GM10266 (cell line): Measurements from ENCODE around the gene SRF.

ENCODE experiments used
- DNase-seq: peaks from one replicate; pipeline ENCODE4 v3.0.0; 2012; ENCODE audit errors: extremely low spot score
- TF ChIP-seq, protein P1 (sequence below): IDR thresholded peaks from 2 replicates; pipeline ENCODE4 v1.5.1; 2012; ENCODE audit warnings: mild to moderate bottlenecking, low read depth; ENCODE audit not compliant: control insufficient read depth, insufficient read depth; ENCODE audit errors: missing control alignments

The SRF gene

DNA sequence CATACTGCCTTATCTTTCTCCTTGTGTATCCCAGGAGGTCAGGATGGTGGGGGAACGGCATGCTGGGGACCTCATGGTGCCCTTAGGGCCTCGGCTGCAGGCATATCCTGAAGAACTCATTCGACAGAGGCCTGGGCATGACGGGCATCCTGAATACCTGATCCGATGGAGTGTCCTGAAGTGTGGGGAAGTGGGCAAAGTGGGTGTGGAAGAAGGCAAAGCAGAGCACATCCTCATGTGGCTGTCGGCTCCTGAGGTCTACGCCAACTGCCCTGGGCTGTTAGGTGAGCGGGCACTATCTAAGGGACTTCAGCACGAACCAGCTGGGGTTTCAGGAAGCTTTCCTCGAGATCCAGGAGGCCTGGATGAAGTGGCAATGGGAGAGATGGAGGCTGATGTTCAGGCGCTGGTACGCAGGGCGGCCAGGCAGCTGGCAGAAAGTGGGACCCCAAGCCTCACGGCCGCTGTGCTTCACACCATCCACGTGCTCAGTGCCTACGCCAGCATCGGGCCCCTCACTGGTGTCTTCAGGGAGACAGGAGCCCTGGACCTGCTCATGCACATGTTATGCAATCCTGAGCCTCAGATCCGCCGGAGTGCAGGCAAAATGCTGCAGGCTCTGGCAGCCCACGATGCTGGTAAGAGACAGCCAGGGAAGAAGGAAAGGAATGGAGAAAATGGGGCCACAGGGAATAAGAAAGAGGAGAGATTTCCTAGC, 13.4 kb downstream of the SRF start:
- TF ChIP-seq, protein P1, sequence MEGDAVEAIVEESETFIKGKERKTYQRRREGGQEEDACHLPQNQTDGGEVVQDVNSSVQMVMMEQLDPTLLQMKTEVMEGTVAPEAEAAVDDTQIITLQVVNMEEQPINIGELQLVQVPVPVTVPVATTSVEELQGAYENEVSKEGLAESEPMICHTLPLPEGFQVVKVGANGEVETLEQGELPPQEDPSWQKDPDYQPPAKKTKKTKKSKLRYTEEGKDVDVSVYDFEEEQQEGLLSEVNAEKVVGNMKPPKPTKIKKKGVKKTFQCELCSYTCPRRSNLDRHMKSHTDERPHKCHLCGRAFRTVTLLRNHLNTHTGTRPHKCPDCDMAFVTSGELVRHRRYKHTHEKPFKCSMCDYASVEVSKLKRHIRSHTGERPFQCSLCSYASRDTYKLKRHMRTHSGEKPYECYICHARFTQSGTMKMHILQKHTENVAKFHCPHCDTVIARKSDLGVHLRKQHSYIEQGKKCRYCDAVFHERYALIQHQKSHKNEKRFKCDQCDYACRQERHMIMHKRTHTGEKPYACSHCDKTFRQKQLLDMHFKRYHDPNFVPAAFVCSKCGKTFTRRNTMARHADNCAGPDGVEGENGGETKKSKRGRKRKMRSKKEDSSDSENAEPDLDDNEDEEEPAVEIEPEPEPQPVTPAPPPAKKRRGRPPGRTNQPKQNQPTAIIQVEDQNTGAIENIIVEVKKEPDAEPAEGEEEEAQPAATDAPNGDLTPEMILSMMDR, result no peak
- DNase-seq, result no peak

DNA sequence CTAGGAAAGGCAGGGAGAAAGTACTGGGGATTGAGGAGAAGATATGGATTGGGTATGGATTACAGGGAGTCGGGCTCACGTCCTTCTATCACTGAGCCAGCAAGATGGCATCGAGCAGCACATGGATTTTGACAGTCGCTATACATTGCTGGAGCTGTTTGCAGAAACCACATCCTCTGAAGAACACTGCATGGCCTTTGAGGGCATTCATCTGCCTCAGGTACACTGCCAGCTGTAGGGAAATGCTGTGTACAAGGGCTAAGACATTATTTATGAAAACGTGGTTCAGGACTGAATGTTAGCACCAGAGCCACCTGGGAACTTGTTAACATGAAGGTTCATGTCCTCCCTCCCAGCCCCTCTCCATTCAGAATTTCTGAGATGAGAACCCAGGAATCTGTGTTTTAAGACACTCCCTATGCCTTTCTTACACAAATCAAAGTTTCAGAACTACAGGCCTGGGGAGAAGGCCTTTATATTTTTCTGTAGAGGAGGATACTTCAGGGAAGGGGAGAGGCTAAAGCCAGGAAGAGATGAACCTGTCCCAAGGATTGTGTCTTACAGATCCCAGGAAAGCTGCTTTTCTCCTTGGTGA, 14.4 kb downstream of the SRF start:
- no peak for DNase-seq
- TF ChIP-seq, protein P1, result no peak

DNA sequence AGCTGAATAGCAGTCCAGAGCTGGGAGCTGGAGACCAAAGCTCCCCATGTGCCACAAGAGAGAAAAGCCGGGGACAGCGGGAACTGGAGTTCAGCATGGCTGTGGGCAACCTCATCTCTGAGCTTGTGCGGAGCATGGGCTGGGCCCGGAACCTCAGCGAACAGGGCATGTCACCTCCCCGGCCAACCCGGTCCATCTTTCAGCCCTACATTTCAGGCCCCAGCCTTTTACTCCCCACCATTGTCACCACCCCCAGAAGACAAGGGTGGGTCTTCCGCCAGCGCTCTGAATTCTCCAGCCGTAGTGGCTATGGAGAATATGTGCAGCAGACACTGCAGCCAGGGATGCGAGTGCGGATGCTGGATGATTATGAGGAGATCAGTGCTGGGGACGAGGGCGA, 14.9 kb downstream of the SRF start:
- no peak for DNase-seq
- TF ChIP-seq, protein P1, result no peak

DNA sequence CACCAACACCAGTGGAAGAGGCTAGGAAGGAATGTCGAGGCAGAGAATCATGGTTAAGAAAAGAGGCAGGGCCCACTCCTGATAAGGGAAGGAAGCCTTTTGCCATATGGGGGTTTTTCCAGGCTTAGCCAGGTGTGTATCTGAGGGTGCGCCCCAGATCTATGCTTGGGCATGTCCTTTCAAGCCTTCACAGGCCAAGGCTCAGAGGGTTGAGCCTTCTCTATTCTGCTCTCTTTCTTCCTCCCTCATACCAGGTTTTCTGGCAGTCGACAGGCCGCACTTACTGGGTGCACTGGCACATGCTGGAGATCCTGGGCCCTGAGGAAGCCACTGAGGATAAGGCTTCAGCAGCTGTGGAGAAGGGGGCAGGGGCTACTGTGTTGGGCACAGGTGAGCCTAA, 15.6 kb downstream of the SRF start:
- DNase-seq, result no peak
- TF ChIP-seq, protein P1, result no peak

DNA sequence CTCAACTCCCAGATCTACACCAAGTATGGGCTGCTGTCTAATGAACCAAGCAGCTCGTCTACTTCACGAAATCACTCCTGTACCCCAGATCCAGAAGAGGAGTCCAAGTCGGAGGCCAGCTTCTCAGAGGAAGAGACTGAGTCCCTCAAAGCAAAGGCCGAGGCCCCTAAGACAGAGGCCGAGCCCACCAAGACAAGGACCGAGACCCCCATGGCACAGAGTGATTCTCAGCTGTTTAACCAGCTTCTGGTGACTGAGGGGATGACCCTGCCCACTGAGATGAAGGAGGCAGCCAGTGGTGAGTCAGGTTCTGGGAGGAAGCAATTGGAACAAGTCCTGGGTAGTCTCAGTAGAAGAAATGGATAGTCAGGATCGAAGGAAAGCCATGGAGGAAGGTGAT, 16.8 kb downstream of the SRF start:
- TF ChIP-seq, protein P1, result no peak

DNA sequence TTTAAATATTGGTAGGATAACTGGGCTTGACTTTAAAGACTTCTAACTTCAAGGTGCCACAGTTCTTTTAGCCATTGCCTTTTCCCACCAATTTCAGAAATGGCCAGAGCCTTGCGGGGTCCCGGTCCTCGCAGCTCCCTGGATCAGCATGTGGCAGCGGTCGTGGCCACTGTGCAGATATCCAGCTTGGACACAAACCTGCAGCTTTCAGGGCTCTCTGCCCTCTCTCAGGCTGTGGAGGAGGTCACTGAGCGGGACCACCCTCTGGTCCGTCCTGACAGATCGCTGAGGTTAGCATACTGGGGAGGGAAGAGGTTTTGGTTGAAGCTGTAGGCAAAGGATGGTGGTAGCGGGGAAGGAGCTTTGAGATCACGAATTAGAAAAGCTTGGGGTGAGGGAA, 17.4 kb downstream of the SRF start:
- DNase-seq, result no peak
- TF ChIP-seq, protein P1, result no peak

More for the DNA sequence above, 16.8 kb downstream of the SRF start:
- DNase-seq, result no peak

DNA sequence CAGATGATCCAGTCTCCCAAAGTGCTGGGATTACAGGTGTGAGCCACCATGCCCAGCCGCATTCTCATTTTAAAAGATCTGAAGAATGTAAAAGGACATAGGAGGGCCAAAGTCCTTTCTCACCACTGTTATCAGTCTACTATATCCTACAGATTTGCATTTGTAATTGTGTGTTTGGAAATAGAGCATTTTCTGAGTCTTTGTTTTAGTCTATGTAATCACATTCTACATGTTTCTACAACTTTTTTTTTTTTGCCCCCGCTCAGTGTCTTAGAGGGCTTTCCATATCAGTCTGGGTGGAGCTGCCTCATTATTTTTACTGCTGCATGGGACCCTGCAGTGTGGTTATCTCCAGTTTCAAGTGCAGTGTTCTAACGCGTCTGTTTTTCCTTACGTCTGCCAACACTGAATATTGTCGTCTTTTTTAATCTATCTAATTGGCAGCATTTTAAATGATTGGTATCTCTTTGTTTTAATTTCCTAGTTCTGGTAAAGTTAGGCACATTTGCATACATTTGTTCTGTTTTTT, 18.8 kb downstream of the SRF start:
- TF ChIP-seq, protein P1, result no peak

More for the DNA sequence above, 18.8 kb downstream of the SRF start:
- no peak for DNase-seq
